ENCODE results near the gene GPD2. TPM values are rescaled to one million over a fixed set of nuclear protein-coding genes. Genes with fewer than 3 reads are reported as not detected.

Gene GPD2
- total RNA-seq, 2 donors from 2014 or later: 26.6 to 95.3 TPM

GRCh38 chr2:156445296-156446220 lies 9.4 kb downstream of the GPD2 start:
- no peaks in the 10 kb centered on the region for H3K36me3 ChIP-seq
- no peaks in the 10 kb centered on the region for H3K4me1 ChIP-seq (replicated peaks)
- intact Hi-C loops (cut with DNase I): no loop called here
- H3K27ac ChIP-seq: no peak overlapping the region
- H3K4me3 ChIP-seq: no peak overlapping the region
- 95% methylated on average over 6 of the region's 6 CpGs for WGBS
- H3K9me3 ChIP-seq: no peaks in the 10 kb centered on the region
- H3K27me3 ChIP-seq (replicated peaks; ENCODE audit: insufficient read depth): no peaks in the 10 kb centered on the region
- no peak for DNase-seq (ENCODE audit: low spot score)
- TF ChIP-seq CTCF (IDR thresholded peaks at IDR 0.05) (no peak), POLR2A (IDR thresholded peaks at IDR 0.05) (no peak), POLR2AphosphoS5 (IDR thresholded peaks at IDR 0.05) (no peak)

DNA sequence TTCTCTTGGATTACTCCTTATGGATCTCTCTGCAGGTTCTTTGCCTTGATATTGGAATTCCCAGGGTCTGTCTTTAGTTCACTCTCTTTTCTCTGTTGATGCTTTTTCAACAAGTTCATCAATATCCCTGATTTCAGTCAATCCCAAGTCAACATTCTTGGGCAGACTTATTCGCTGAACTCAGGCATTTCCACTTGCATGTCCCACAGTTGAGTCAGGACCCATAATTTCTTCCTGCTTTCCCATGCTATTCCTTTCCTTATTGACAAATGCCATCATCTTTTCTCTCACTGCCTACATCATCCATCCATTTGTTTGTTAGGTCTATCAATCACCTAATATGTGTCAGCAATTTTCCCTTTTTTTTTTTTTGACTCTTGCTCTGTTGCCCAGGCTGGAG lies 11.6 kb downstream of the GPD2 start:
- H3K9me3 ChIP-seq: no peaks in the 10 kb centered on the region
- DNase-seq (ENCODE audit: low spot score): no peak
- no peak overlapping the region for H3K27ac ChIP-seq
- no peaks in the 10 kb centered on the region for H3K4me1 ChIP-seq (replicated peaks)
- TF ChIP-seq CTCF (IDR thresholded peaks at IDR 0.05): no peak
- no peak for TF ChIP-seq POLR2AphosphoS5 (IDR thresholded peaks at IDR 0.05)
- no peak for TF ChIP-seq POLR2A (IDR thresholded peaks at IDR 0.05)
- H3K36me3 ChIP-seq: no peaks in the 10 kb centered on the region
- WGBS: 100% methylated on average over 1 of the region's 1 CpG
- intact Hi-C loops (cut with DNase I): no loop called here
- H3K4me3 ChIP-seq: no peak overlapping the region
- H3K27me3 ChIP-seq (replicated peaks; ENCODE audit: insufficient read depth): no peaks in the 10 kb centered on the region

DNA sequence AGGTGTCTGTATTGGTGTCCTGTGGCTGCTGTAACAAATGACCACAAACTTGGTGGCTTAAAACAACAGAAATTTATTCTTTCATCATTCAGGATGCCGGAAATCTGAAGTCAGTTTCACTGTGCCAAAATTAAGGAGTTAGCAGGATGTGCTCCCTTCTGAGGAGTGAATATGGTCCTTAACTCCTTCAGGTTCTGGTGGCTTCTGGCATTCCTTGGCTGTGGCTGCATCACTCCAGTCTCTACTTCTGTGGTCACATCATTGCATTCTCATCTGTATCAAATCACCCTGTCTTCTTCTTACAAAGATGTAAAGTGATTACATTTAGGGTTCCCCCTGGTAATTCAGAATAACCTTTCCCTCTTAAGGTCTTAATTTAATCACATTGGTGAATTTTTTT lies 12.6 kb downstream of the GPD2 start:
- no peaks in the 10 kb centered on the region for H3K4me1 ChIP-seq (replicated peaks)
- intact Hi-C loops (cut with DNase I): no loop called here
- WGBS: 88% methylated on average over 1 of the region's 1 CpG
- H3K27ac ChIP-seq: no peak overlapping the region
- H3K4me3 ChIP-seq: no peak overlapping the region
- H3K9me3 ChIP-seq: no peaks in the 10 kb centered on the region
- no peaks in the 10 kb centered on the region for H3K36me3 ChIP-seq
- no peak for TF ChIP-seq CTCF (IDR thresholded peaks at IDR 0.05)
- TF ChIP-seq POLR2AphosphoS5 (IDR thresholded peaks at IDR 0.05): no peak
- TF ChIP-seq POLR2A (IDR thresholded peaks at IDR 0.05): no peak
- H3K27me3 ChIP-seq (replicated peaks; ENCODE audit: insufficient read depth): no peaks in the 10 kb centered on the region
- DNase-seq (ENCODE audit: low spot score): no peak

GRCh38 chr2:156452971-156453370 lies 16.8 kb downstream of the GPD2 start:
- intact Hi-C loops (cut with DNase I): no loop called here

More at GRCh38 chr2:156452971-156453370, 16.8 kb downstream of the GPD2 start:
- H3K36me3 ChIP-seq: no peaks in the 10 kb centered on the region
- no peak overlapping the region for H3K27ac ChIP-seq
- H3K27me3 ChIP-seq (replicated peaks; ENCODE audit: insufficient read depth): no peaks in the 10 kb centered on the region
- H3K4me3 ChIP-seq: no peak overlapping the region
- no peak for DNase-seq (ENCODE audit: low spot score)
- no peak for TF ChIP-seq CTCF (IDR thresholded peaks at IDR 0.05)
- TF ChIP-seq POLR2AphosphoS5 (IDR thresholded peaks at IDR 0.05): no peak
- no peak for TF ChIP-seq POLR2A (IDR thresholded peaks at IDR 0.05)
- no peaks in the 10 kb centered on the region for H3K4me1 ChIP-seq (replicated peaks)
- H3K9me3 ChIP-seq: no peaks in the 10 kb centered on the region

Measured in prostate gland (tissue), 2 donors.